GM18511 (cell line): ENCODE results near the gene HDAC8.
"Not testable (repeated sequence)": the region's sequence is repeated elsewhere in the genome, so short reads cannot be mapped to it uniquely, and the experiment has no call there.

ENCODE experiments used
- ATAC-seq: cut with Tn5 transposase; IDR thresholded peaks from one replicate; pipeline ENCODE4 v1.9.1; 2021; ENCODE audit warnings: mild to moderate bottlenecking, moderate library complexity; ENCODE audit not compliant: unreplicated experiment

HDAC8 gene

GRCh38 chrX:72461766-72462165, 110.9 kb downstream of the HDAC8 start:
- no peak for ATAC-seq

DNA sequence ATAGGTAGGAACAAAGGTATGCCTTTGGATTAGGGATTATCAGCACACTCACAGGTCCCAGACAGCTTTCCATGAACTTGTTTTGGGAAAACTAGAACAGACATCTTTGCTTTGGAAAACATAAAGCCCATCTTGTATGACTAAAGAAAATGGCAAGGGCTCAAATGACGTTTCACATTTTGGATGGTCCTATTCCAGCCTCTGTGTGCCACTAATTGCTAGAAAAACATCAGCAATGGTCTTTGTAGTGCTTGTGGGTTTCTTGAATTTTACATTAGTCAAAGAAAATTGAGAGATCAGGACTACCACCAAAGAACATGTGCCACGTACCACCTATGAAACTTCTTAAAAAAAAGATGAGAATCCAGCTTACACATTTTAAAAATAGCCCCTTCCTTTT, 111.4 kb downstream of the HDAC8 start:
- ATAC-seq: no peak

DNA sequence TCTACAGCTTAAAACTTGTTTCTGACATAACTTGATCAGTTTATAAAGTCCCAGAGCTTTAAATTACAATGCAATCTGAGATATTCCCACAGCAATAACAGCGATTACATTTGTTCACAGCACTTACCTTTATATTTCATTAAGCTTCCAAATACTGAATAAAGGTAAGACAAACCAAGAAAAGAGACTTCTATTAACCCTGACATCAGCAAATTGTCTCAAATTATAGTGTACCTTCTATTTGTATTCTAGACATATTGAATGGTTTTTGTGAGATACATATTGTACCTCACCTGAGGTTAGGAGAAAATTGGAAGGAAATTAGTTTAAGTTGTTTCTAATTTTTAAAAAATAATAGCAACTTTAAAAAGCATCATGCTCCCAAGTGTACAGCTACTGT, 111.9 kb downstream of the HDAC8 start:
- ATAC-seq: no peak

DNA sequence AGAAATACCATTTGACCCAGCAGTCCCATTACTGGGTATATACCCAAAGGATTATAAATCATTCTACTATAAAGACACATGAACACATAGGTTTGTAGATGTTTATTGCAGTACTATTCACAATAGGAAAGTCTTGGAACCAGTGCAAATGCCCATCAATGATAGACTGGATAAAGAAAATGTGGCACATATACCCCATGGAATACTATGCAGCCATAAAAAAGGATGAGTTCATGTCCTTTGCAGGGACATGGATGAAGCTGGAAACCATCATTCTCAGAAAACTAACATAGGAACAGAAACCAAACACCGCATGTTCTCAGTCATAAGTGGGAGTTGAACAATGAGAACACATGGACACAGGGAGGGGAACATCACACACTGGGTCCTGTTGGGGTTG, 123.6 kb downstream of the HDAC8 start:
- not testable (repeated sequence) for ATAC-seq

- ATAC-seq: not testable (repeated sequence)
These were observed 131.9 kb downstream of the HDAC8 start for GRCh38 chrX:72440764-72441163.

GRCh38 chrX:72436010-72436409, 136.6 kb downstream of the HDAC8 start:
- no peak for ATAC-seq

GRCh38 chrX:72430405-72430968, 142.2 kb downstream of the HDAC8 start:
- ATAC-seq: no peak

DNA sequence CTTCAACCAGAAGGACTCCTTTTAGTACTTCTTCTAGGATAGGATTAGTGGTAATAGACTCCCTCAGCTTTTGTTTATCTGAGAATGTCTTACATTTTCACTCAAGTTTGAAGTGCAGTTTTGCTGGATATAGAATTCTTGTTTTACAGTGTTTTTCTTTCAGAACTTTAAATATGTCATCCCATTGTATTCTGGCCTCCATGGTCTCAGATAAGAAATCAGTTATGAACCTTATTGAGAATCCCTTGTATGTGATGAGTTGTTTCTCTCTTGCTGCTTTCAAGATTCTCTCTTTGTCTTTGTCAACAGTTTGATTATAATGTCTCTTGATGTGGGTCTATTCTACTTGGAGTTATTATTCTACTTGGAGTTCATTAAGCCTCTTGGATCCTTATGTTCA, 150.8 kb downstream of the HDAC8 start:
- ATAC-seq: no peak

- no peak for ATAC-seq
These were observed 162.7 kb downstream of the HDAC8 start for GRCh38 chrX:72409993-72410392.

DNA sequence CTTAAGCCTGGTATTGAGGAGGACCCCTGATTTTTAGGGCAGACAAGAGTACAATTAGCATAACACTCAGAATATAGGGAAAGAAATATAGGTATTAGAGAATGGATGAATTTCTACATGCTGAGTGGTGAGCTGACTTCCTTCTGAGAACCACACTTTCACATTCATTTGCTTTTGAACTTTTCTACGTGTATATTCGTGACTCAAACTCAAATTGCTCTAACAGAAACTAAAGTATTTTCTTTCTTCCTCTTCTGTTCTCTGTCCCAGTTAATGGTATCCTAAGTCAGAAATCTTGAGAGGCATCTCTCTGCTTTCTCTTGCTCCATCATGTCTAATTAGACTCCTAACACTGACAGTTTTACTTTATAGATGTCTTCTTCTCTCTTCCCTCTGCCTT, 163.8 kb downstream of the HDAC8 start:
- ATAC-seq: peak; percentile 57

GRCh38 chrX:72405136-72405535, 167.5 kb downstream of the HDAC8 start:
- not testable (repeated sequence) for ATAC-seq

- ATAC-seq: no peak
These were observed 170.0 kb downstream of the HDAC8 start for GRCh38 chrX:72402614-72403013.

- ATAC-seq: no peak
These were observed 172.8 kb downstream of the HDAC8 start for GRCh38 chrX:72399816-72400215.

GRCh38 chrX:72396117-72396516, 176.5 kb downstream of the HDAC8 start:
- ATAC-seq: no peak

- ATAC-seq: no peak
These were observed 177.4 kb downstream of the HDAC8 start for GRCh38 chrX:72395237-72395636.

DNA sequence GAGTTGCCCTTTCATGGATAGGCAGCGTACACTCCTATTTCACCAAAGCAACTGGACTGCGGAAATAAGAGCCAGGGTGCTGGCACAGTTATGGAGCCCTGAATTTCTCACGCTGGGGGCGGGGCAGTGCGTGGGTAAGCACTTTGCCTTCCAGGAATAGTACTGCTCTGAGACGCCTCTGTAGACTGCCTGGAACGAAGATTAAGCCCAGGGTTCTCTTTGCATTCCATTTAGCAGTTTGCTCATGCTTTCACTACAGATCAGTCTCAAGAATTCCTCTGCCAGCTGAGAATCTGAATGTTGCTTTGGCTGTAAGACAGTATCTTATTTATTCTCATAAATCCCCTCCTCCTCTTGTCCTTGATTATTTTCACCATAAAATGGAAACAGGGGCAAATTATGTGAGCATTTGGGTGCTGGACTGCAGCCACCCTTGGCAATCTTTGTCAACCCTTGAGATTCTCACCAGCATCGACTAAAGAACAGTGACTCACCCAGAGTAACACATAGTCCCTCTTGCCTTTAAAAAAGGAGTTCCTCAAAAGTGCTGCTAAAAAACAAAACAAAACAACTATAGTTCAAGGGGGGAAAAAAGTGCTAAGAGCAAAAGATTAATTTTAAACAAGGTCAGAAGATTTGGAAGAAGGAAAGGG, 178.0 kb downstream of the HDAC8 start:
- ATAC-seq: no peak

GRCh38 chrX:72393836-72394517, 178.7 kb downstream of the HDAC8 start:
- no peak for ATAC-seq

DNA sequence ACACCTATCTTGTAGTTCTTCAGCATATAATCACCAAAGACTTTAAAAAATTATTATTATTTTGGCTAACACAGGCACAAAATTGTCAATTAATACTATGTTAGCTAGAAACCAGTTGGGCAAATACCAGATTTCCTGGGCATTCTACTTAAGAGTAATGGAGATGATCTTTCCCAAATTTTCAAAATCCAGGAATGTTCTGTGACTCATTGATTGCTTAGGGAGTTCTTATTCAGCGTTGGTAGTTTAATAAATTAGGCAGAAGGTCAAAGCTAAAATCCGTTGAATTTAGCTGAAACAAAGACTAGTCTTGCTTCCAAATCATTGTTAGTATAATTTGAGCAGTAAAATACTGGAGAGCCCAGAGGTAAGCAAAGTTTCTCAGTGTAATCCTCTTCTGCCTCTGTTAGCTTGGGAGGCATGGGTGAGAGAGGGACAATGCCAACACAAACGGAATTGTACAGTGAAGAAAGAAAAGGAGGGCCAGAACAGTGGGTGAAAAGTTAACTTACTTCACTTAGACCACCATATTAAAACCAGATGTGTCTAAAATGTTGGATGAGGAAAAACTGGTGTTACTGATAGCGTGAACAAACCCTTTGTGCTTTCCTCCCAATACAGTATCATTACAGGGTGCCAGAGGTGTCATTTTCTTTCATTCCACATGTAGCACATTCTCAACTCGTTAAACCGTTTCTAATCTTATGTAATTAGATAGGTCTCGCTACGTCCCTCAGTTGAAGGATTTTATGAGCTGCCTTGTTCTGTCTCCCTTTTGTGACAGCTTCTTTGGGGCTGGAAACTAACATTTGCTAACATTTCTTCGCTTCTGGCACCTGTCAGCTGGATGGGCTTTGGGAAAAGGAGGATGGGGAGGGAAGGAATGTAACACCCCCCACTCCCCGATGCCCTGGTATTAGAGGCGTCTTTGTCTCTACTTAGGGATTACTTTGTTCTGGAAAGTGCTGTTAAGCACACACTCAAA, 179.5 kb downstream of the HDAC8 start:
- ATAC-seq: no peak

DNA sequence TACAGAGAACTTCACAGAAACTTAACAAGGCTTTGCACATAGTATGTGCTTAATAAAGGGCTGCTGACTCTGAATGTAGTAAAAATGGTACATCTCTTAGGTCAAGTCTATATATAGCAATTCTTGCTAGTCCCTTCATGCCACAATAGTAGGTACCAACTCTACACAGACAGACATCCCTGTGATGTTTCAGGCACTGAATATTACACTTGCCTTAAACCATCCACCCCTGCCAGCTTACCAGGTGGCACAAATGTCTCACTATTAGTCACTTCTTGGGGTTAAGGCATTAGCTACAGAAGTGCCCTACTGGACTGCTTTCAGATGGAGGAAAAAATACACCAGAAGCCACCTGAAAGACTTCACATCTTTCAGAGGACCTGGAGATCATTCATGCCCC, 180.6 kb downstream of the HDAC8 start:
- ATAC-seq: no peak

- ATAC-seq: no peak
These were observed 185.4 kb downstream of the HDAC8 start for GRCh38 chrX:72387247-72387646.

DNA sequence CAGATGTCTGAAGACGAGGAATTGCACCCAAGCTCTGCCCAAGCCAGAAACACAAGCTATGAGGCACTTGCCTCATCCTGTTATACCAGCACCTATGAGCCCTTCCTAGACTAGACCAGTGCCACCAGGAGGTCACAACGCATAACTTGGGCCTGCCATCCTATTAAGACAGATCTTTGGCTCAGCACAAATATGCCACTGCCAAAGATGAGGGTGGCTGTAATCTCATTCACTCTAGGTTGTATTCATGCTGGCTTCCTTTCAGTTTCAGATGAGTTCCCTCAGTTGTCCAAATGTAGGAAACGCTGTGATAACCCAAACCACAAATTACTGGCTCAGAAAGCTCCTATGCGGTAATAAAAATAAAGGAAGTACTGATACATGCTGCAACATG, 190.4 kb downstream of the HDAC8 start:
- no peak for ATAC-seq
